HG02588 (cell line): ENCODE data around the gene SEMG1.

Experiments used
- ATAC-seq: cut with Tn5 transposase; IDR thresholded peaks from one replicate; pipeline ENCODE4 v1.9.1; 2021; ENCODE audit warnings: mild to moderate bottlenecking, moderate library complexity; ENCODE audit not compliant: unreplicated experiment

SEMG1 gene, protein sequence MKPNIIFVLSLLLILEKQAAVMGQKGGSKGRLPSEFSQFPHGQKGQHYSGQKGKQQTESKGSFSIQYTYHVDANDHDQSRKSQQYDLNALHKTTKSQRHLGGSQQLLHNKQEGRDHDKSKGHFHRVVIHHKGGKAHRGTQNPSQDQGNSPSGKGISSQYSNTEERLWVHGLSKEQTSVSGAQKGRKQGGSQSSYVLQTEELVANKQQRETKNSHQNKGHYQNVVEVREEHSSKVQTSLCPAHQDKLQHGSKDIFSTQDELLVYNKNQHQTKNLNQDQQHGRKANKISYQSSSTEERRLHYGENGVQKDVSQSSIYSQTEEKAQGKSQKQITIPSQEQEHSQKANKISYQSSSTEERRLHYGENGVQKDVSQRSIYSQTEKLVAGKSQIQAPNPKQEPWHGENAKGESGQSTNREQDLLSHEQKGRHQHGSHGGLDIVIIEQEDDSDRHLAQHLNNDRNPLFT

DNA sequence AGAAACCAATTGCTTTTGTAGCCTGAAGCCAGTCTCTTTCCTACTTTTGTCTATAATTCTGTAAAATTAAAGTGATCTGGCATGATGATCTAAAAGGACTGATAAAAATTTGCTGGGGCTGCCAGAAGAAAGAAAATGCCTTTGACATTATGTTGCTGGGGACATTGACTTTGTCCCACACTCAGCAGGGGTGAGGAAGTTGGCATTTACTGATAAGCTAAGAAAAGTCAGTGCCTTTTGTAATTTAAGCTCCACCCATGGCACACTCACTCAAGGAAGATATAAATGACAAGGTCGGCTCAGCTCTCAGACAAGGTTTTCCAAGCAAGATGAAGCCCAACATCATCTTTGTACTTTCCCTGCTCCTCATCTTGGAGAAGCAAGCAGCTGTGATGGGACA is at the start of gene SEMG1:
Gene SEMG1, plus strand, starts transcription at position 309 of the 400 bp plus-strand sequence. Its CDS starts 21 bp downstream, at position 330.
- no peak for ATAC-seq

DNA sequence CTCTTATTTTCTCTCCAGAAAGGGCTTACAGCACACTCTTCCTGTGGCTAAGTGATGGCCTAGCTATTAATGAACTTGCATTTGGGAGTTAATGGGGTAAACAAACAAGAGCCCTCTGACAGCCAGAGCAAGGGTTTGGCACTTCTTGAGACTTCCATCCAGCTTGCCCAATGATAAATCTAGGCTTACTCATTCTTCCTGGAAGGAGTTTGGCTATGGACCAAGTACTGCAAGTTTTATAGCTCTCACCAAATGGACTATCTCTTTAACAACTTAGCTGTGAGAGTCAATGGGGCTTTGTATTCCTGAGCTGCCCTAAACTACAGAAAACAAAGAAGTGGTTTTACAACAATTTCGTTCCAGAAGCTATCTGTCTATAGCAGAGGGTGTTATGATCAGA is 48.9 kb upstream of the SEMG1 start:
- ATAC-seq = no peak

DNA sequence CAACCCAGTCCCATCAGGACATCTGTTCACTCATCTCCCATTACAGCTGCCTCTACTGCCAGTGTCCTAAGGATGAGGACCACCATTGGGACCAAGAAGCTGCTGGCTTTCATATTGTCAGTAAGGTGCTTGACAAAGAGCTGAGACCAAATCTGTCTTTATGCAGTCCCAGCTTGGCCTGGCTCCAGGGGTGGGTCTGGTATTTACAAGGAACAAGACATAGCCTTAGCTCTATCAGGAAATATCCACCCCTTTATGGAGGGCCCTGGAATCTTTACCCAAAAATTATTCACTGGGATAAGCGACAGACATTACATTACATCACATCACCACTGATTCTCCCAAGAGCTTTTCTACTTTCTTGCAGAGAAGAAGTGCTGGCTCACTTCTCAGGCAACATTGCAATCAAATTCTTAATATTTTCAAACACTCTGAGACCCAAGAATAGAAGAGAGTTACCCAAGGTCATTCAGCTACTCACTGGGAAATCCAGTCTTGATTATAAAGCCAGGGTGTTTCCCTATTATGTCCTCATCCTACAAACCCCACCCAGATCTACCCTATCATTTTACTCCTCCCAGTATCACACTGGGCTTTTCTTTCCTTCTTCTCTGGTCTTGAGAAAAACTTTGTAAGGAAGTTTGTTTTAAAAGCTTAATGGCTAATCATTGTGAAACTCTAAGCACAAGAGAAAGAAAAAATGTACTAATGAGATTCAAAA is 43.6 kb upstream of the SEMG1 start:
- no peak for ATAC-seq

DNA sequence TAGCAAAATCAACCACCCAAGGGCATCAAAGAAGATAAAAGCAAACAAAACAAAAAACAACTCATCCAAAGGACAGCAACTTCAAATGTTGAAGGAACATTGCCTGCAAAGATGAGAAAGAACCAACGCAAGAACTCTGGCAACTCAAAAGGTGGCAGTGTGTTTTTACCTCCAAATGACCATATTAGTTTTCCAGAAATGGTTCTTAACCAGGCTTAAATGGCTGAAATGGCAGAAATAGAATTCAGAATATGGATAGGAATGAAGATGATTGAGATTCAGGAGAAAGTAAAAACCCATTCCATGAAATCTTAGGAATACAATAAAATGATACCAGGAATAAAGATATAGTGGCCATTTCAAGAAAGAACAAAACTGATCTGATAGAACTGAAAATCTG is 41.9 kb upstream of the SEMG1 start:
- no peak for ATAC-seq

DNA sequence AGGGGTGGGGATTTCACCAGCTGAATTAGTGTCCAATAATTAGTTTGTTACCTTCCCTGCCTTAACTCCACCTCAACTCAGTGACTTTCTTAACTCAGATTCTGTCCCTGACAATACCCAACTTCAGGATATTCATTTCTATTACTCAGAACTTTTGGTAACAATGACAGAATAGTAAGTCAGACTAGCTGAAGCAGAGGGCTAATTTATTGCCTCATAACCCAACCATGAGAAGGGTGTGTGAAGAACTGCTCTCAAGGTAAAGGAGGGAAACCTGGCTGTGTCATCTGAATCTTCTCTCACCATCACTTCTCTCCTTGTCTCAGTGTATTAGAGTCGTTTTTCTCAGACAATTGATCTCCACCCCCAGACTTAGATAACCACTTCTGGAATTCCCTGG is 33.3 kb upstream of the SEMG1 start:
- ATAC-seq = no peak

DNA sequence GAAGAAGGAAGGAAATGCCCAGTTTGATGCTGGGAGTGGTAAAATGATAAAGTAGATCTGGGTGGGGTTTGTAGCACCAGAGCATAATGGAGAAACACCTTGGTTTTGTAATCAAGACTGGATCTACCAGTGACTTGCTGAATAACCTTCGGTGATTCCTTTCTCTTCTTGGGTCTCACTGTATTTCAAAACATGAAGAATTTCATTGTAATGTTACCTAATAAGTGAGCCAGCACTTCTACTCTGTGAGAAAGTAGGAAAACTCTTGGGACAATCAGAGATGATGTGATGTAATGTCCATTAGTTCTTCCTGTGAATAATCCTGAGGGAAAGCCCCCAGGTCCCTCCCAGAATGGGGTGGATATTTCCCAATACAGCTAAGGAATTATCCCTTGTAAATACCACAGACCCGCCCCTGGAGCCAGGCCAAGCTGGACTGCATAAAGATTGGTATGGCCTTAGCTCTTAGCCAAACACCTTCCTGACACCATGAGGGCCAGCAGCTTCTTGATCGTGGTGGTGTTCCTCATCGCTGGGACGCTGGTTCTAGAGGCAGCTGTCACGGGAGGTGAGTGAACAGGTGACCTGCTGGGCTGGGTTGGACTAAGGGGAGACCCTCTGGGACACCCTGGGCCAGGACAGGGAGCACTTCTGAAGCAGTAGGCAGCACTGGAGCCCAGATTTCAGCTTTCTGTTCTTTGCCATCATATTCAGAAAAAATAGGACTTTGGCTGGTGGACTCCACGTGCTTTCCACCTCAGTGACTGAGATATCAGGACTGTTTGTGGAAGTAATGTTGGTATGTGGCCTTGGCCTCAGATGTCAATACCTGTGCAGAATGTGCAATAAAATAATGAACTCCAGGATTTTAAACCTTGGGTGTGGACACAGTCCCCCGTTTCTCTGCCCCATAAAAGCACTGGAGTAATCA is 32.1 kb upstream of the SEMG1 start, which contains the start of gene PI3:
Gene PI3, plus strand, starts transcription at position 469 of the 931 bp plus-strand sequence. Its CDS starts 21 bp downstream, at position 490.
- no peak for ATAC-seq

DNA sequence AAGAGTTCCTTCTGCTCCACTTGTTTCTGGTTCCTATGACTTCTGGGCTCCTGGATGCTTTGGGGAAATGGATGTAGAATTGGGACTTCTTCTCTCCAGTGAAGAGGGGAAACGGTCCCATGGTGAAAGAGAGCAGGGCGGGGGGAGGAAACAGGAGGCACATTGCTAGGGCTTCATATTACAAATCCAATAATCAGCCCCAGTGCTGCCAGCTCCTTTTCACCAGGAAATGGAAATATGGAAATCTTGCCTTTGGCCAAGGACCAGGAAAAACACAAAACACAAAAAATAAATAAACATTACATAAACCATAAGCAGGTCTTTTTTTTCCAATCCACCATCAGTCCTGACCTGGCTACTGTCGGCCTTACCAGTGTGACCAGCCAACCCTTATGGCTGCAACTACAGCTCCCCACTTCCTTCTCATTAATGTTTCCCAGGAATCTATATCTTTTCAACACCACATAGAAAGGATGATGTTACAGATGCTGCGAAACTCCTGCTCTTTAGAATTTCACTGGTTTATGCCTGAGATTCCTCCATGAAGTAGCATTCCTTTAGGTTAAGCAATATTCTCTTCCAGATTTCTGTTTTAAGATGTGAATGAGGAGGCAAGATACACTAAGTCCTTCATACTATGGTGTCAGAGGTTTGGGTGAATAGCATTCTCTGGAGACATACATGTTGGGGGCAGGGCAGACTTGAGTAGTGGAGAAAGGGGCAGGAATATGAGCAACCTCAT is 30.1 kb upstream of the SEMG1 start:
- no peak for ATAC-seq

DNA sequence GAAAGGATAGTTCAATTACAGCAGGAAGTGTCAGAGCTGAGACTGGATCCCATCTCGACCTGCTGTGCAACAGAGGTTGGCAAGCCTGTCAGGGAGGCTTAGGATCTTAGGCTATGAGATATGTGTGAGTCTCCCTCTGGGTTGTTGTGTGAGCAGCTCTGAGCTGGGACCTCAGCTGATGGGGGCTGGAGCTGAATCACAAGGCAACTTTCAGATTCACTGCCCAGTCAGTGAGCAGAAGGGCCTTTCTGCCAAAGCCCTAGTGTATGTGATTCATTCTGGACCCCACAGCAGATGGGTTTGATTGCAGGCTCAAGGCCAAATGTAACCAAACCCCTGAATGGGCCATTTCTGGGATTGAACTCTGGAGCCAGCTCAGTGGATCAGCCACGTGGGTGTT is 27.7 kb upstream of the SEMG1 start:
- ATAC-seq = no peak

DNA sequence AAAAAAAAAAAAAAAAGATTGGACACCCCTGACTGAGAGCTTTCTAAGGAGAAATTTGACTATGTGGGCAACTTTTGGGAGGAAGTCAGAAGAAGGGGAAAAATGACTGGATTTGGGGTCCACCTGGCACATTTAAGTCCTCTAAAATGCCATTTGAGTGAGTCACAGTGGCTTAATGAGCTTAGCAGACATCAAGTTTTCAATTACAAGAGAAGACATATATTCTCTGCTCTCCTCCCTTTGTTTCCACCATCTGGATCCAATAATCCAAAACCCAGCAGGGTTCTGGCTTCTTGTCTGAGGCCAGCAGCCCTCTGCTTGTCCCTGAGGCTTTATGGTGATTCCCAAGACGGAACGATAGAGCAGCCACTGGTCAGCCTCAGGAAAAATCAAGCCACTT is 25.2 kb upstream of the SEMG1 start:
- ATAC-seq = no peak

DNA sequence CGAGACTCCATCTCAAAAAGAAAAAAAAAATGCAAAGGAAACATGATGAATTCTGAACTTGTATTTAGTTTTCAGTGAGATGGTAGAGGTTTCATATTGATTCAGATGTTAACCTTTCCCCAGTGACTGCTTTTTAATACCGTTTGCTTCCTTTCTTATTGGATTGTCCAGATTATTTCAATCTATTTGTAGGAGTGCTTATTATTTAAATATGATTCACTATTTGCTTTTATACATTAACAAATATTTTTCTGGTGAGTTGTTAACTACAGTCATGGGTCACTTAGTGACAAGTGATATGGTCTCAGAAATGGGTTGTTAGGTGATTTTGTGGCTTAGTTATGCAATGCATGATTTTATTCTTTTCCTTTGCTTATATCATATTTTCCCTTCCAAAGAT is 23.7 kb upstream of the SEMG1 start:
- no peak for ATAC-seq

DNA sequence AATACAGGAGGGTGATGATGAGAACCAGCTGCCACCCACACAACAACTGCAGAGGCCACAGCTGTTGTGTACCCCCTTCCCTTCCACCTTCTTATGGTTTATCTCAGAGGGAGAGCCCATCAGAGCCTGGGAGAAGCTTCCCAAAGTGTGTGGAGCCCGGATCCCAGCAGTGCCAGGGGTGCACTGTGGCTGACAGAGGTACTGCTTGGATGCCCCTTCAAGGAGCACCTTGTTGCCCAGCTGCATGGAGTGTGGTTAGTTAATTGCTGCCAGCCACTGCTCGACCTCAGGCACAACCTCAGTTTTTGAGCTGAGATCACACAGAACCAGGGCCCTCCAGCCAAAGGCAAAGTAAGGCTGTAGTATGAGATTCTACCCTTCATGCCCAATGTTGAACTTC is 19.1 kb upstream of the SEMG1 start:
- no peak for ATAC-seq

DNA sequence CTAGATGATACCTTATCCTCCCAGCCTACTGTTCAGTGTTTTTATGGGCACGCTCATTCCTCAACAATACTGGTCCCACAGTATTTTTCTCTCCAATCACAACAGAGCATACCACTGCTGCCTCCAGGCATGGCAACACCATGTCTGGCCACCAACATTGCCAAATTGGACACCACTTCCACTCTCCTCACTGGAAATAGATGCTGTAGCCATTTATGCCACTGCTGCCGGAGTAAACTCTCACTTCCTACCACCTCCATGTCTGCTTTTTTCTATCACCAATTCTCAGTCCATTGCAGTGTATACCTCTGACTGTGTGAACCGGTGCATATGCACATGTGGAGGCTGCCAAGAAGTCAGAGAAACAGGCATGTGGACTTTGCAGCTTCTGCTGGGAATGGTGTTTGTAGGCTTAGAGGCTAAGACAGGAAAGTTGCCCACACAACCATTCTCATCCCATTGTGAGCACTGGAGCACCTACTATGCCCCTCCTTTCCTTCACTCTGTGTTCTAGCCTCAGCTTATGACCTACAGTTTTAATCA is 17.7 kb upstream of the SEMG1 start:
- ATAC-seq = no peak

DNA sequence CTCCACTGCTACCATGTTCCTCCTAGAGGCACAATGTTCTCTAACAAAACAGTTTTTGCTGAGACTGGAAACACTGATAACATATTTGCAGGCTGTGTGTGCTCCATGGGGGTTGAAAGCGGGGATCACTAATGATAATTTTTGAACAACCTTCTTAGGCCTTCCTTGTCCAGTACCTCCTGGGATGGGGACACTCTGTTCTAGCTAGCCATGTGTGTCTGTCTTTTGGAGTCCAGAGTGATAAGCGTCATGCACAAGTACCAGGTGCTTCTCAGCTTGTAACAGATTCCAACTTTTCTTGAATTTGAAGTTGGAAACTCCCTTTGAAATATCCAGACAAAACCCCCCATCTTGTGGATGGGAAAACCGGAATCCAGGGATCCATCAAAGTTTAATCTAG is 17.0 kb upstream of the SEMG1 start:
- ATAC-seq = no peak

DNA sequence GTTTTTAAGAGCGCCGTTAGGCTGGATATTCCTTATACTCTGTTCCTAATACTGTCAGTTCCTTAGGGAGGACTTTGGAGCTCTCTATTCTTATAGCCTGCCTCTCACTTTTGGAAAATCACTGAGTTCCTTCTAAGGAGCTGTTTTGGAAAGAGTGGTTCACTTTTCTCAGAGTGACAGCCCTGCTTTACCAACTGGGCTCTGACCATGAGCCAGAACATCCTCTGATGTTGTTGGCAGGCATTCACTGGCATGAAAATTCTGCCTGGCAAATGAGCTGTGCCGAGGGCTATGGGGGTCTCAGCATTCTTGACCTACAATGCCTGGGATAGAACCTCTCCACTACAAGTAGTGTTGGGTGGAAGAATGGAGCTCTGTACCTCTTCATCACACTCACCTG is 14.9 kb upstream of the SEMG1 start:
- ATAC-seq = no peak

DNA sequence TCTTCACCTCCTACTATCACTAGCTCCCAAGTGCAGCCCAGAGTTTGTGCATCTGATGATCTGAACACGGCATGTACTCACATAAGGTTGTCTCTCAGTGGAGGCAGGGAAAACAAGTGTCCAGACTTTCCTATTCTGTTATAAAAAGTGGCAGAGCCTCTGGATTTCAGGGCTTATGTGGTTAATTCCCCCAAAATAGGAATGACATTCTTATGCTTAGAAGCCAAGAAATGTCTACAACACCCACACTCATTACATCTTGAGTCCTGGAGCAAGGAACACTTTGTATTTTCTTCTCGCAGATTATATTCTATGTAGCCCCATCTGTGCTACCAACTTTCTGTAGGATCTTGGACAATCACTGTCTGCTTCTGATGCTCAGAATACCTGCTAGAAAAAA is 13.5 kb upstream of the SEMG1 start:
- ATAC-seq = no peak

DNA sequence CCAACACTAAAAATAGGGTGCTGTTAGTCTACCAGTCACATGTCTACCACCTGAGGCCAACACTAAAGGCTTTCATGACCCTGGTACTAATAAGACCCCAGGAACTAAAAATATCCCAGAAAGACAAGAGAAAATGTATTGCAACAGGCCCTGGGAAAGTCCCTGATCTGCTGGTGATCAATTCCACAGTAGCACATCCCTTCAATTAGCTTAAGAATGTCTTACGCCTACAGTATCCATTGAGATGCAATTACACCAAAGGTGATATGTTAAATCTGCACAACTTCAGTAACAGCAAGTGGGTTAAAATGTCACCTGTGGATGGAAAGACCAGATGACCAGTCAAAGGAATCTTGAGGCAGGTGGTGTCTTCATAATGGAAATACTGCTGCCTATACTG is 3.1 kb downstream of the SEMG1 start:
- ATAC-seq = no peak

DNA sequence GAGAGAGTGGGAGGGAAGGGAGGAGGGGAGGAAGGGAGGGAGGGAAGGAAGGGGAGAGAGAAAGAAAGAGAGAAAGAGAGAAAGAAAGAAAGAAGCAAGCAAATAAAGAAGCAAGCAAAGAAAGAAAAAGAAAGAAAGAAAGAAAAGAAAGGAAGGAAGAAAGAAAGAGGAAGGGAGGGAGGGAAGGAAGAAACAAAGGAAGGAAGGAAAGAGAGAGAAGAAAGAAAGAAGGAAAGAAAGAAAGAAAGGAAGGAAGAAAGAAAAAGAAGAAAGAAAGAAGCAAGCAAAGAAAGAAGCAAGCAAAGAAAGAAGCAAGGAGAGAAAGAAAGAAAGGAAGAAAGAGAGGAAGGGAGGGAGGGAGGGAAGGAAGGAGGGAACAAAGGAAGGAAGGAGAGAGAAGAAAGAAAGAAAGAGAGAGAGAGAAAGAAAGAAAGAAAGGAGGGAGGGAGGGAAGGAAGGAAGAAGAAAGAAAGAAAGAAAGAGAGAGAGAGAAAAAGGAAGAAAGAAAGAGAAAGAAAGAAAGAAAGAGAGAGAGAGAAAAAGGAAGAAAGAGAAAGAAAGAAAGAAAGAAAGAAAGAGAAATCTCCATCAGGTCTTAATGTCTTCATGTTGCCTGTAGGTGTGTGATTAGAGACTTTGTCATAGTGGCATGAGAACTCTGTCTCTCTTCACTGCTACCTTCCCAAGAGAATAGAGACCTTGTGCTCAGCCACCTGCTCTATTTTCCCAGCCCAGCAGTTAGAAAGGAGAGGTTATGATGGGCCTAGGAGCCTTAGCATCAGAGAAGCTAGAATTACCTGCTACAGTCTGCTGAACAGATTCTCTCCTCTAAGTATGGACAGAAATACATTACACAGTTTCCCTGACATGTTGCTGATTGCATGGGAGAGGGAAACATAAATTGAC is 5.0 kb downstream of the SEMG1 start:
- no peak for ATAC-seq

DNA sequence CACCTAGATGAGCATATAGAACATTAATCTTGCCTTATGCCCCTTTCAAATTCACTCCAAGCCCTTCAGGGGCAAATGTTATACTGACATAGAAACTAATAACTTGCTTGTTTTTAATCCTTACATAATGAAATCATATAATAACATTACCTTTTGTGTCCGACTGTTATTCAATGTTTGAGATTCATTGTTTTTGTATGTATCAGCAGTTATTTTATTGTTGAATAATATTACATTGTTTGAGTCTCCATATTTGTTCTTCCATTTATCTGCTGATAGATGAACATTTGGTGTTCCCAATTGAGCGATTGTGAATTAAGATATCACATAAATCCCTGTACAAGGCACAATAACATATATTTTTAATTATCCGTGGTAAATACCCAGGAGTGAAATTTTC is 6.0 kb downstream of the SEMG1 start:
- no peak for ATAC-seq

DNA sequence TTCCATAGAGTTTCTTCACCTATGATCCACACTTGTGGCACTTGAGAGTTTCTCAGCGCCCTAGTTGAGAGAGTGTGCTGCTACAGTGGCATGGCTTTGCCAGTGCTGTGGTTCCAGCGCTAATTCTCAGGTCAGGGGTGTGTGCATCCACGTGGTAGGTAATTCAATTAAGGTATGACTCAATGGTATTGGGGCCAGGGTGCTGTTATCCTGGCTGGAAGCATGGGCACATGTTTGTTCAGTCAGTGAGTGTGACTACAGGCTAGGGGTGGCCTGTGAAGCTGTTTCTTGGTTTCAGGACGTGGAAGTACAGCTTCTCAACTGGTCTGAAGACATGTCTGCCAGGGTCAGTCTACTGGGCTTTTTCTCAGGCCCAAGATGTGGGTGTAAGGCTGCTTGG is 11.3 kb downstream of the SEMG1 start:
- ATAC-seq = no peak
